ENCODE data around the gene RFLNA.

Gene RFLNA

DNA sequence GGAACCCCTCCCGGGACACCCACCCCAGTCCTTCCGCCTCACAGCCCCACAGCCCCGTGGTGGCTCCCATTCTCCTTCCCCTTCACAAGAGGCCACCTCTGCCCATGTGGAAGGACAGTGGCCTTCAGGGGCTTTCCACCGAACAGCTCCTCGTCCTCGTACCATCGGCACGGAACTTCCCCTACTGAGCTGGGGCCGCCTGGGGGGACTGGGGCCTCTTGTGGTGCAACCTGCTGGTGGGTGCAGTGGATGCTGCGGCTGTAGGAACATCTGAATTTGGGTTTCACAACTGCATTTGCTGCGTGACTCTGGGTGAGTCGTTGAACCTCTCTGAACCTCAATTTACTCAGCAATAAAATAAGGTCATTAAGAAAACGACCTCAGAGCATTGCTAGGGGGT is 50.9 kb downstream of the RFLNA start:
- TF ChIP-seq, protein P1, sequence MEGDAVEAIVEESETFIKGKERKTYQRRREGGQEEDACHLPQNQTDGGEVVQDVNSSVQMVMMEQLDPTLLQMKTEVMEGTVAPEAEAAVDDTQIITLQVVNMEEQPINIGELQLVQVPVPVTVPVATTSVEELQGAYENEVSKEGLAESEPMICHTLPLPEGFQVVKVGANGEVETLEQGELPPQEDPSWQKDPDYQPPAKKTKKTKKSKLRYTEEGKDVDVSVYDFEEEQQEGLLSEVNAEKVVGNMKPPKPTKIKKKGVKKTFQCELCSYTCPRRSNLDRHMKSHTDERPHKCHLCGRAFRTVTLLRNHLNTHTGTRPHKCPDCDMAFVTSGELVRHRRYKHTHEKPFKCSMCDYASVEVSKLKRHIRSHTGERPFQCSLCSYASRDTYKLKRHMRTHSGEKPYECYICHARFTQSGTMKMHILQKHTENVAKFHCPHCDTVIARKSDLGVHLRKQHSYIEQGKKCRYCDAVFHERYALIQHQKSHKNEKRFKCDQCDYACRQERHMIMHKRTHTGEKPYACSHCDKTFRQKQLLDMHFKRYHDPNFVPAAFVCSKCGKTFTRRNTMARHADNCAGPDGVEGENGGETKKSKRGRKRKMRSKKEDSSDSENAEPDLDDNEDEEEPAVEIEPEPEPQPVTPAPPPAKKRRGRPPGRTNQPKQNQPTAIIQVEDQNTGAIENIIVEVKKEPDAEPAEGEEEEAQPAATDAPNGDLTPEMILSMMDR (IDR thresholded peaks at IDR 0.05; ENCODE audit: control insufficient read depth, insufficient read depth, low read depth, low read length, missing control alignments) = no peak
- H3K4me3 ChIP-seq (ENCODE audit: control insufficient read depth, low read depth, low read length) = no peak overlapping the region
- DNase-seq (ENCODE audit: low read depth) = no peak

DNA sequence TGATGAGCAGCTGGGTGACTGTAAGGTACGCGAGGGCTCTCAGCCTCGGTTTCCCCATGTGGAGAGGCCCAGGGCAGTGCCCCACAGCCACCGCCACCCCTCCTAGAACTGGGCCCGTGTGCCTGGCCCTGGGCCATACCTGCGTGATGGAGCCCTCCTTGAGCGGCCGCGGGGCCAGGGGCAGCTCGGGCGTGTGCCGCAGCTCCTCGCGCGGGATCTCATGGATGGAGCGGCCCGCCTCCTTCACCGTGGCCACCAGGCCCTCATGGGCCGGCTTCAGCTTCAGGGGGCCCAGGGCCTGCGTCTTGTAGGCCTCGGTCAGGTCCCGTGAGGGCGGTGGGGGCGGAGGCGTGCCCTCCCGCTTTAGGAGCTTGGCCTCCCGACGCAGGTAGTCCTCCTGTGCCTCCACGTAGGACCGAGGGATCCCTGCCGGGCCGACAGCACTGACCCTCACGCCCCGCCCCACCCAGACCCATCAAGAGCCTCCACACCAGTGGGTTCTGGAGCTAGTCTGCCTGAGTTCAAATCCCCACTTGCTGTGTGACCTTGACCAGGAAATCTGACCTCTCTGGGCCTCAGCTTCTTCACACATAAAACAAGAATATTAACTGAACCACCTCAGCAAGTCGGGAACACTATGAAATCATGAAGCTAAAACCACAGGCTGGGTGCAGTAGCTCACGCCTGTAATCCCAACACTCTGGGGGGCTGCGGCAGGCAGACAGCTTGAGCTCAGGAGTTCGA is 51.7 kb downstream of the RFLNA start:
- no peak for DNase-seq (ENCODE audit: low read depth)
- no peak overlapping the region for H3K4me3 ChIP-seq (ENCODE audit: control insufficient read depth, low read depth, low read length)
- TF ChIP-seq, protein P1 (IDR thresholded peaks at IDR 0.05; ENCODE audit: control insufficient read depth, insufficient read depth, low read depth, low read length, missing control alignments) = no peak

DNA sequence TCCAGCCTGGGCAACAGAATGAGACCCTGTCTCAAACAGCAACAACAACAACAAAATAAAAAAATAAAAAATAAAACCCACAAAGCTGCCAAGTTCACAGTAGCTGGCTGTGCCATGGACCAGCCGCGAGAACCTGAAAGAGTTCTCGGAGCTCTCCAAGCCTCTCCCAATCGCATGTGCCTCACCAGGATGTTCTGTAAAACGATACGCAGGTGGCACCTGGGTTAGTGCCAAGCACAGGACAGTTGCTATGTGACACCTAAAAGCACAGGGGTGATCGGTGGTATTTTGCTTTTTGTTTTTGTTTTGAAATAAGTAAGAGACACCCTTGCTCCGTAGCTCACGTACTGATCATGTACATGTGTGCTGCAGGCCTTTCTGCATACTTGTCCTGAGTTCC is 52.4 kb downstream of the RFLNA start:
- no peak overlapping the region for H3K4me3 ChIP-seq (ENCODE audit: control insufficient read depth, low read depth, low read length)
- no peak for DNase-seq (ENCODE audit: low read depth)
- TF ChIP-seq, protein P1 (IDR thresholded peaks at IDR 0.05; ENCODE audit: control insufficient read depth, insufficient read depth, low read depth, low read length, missing control alignments) = no peak

DNA sequence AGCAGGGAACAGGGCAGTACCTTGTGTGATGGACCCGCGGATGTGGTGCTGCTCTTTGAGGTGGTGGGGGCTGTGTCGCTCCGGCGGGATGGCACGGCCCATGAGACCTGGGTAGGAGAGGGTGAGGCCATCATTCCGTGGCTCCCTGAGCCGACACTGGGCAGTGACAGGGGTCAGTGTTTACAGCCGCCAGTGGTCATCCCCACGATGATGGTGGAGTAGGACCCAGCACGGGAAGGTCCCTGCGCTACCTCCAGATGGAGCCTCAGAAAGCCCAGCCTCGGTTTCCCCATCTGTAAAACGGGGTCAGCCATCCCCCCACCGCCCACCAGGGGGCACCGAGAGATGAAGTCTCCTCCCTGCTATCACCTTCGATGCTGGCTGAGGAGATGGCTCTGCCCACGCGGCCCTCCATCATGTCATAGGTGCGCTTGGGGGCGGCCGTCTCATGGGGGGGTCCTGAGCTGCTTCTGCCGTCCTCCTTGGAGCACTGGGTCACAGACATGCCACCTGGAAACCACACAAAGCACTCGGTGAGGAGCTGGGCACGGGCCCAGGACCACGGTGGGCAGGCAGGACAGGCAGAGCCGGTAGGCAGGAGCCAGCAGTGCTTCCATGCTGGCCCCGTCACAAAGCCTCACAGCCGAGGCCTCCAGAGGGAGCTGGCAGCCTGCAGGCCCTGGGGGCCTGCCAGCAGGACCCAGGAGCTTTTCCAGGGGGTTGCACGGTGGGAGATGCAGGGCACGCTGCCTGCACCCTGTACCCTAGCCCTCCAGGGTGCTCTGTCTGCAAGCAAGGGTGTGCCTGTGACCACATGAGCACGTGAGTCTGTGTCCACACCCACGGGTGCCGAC is 53.1 kb downstream of the RFLNA start:
- no peak overlapping the region for H3K4me3 ChIP-seq (ENCODE audit: control insufficient read depth, low read depth, low read length)
- TF ChIP-seq, protein P1 (IDR thresholded peaks at IDR 0.05; ENCODE audit: control insufficient read depth, insufficient read depth, low read depth, low read length, missing control alignments) = peak; percentile 51
- DNase-seq (ENCODE audit: low read depth) = no peak

DNA sequence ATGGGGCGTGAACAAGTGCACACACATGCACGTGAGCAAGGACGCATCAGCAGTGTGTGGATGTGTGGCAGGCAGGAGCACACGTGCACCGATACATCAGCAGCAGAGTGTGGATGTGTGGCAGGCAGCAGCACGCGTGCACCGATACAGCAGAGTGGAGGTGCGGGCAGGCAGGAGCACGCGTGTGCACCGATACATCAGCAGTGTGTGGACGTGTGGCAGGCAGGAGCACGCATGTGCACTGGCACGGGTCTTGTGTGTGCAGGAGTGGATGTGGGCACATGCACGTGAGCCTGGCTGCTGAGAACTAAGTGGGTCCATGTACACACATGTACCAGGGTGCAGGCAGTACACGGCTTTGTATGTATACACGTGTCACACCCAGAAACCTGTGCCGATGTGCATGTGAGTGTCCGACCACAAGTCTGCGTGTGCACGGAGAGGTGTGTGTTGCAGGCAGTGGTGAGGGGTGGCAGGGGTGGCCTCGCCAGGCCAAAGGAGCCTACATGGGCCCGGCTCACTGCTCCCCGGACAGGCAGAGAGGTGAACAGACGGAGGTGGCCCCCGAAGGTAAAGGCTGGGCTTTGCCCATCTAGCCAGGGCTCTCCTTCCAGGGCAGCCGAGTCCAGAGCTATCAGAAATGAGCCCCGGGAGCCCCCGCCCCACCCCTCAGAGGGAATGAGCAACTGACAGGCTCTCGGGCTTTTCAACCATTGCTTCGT is 53.9 kb downstream of the RFLNA start:
- TF ChIP-seq, protein P1 (IDR thresholded peaks at IDR 0.05; ENCODE audit: control insufficient read depth, insufficient read depth, low read depth, low read length, missing control alignments) = no peak
- DNase-seq (ENCODE audit: low read depth) = no peak
- H3K4me3 ChIP-seq (ENCODE audit: control insufficient read depth, low read depth, low read length) = no peak overlapping the region

DNA sequence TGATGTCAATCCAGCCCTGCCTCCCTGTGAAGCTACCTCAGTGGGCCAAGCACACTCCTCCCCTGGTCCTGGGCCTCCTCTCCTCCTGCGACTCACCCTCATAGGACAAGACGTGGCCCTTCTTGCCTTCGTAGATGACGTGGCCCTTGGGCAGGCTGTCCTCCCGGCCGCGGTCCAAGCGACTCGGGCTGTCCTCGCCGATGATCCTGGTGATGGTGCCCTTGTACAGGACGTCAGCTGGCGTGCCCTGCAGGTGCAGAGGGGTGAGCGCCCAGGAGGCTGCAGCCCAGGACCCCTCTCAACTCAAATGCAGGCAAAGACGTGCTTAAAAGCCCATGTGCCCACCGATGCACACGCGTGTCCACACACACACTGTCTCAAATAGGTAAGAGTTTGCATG is 55.6 kb downstream of the RFLNA start:
- H3K4me3 ChIP-seq (ENCODE audit: control insufficient read depth, low read depth, low read length) = no peak overlapping the region
- TF ChIP-seq, protein P1 (IDR thresholded peaks at IDR 0.05; ENCODE audit: control insufficient read depth, insufficient read depth, low read depth, low read length, missing control alignments) = no peak
- no peak for DNase-seq (ENCODE audit: low read depth)

All from AG09309 (cell line).